Effector CD8-positive, alpha-beta T cell (primary cell): ENCODE measurements around the gene CFL2.

Experiments
- DNase-seq: peaks from one replicate; lab custom pipeline; 2025; lab: John Stamatoyannopoulos, UW

The CFL2 gene

DNA sequence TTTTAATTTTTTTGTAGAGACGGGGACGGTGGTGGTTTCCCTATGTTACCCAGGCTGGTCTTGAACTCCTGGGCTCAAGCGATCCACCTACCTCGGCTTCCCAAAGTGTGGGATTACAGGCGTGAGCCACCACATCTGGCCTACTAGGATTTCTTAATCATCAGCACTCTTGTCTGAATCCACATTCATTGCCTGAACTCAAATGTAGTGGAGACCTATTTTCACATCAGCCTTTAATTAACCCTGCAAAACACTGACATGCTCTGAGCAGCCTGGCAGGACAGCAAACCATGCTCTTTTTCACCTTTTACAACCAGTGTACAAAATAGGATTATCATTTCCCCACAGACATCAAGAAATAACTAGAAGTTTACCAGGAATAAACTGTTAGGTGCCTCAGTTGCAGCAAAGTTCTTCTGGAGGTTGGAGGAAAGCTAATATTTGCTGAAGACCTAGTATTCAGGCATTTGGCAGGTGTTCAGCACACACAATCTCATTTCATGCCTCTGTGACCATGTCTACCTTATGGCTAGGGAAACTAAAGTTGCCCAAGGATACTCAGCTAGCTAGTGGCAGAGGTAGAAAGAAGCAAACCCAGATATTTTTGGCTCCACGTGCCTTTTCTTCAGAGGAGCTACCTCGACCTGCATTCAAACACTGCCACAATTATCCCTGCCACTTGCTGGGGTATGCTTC lies 37.7 kb downstream of the CFL2 start:
- DNase-seq, result no peak

DNA sequence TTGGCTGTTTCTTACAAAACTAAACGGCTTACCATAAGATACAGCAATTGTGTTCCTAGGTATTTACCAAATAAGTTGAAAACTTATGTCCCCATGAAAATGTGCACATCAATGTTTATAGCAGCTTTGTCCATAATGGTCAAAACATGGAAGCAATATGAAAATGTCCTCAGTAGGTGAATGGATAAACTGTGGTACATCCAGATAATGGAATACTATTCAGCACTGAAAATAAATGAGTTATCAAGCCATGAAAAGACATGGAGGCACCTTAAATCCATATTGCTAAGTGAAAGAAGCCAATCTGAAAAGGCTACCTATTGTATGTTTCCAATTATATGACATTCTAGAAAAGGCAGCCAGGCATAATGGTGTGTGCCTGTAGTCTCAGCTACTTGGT lies 40.7 kb downstream of the CFL2 start:
- DNase-seq, result no peak

DNA sequence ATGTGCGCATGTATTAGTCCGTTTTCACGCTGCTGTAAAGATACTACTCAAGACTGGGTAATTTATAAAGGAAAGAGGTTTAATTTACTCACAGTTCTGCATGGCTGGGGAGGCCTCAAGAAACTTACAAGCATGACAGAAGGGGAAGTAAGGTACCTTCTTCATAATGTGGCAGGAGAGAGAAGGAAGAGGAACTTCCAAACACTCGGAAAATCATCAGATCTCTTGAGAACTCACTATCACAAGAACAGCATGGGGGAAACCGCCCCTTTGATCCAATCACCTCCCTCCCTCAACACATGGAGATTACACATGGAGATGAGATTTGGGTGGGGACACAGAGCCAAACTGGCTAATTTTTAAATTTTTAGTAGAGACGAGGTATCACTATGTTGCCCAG lies 42.7 kb downstream of the CFL2 start:
- no peak for DNase-seq

DNA sequence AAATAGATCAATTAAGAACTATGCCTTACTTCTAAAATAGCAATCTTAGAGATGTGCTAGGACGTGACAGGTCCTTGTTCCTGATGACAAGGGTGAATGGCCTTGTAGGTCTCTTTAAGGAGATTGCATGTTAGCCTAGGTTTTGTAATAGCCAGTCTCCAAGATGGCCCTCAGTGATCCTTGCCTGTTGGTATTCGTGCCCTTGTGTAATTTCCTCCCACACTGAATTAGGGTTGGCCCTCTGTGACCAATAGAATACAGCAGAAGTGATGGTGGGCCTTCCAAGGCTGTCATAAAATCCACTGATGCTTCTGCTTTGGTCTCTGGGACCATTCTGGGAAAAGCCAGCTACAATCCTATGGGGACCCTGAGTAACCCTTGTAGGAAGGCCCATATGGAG lies 46.3 kb downstream of the CFL2 start:
- DNase-seq, result no peak

DNA sequence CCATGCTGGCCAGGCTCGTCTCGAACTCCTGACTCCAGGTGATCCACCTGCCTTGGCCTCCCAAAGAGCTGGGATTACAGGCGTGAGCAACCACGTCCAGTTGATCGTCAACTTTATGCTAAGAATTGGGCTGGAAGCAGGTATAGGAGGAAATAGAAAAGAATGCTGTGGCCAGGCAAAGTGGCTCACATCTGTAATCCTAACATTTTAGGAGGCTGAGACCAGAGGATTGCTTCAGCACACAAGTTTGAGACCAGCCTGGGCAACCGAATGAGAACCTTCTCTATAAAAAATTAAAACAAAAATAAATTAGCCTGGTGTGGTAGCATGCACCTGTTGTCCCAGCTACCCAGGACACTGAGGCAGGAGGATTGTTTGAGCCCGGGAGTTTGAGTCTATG lies 47.4 kb downstream of the CFL2 start:
- no peak for DNase-seq

DNA sequence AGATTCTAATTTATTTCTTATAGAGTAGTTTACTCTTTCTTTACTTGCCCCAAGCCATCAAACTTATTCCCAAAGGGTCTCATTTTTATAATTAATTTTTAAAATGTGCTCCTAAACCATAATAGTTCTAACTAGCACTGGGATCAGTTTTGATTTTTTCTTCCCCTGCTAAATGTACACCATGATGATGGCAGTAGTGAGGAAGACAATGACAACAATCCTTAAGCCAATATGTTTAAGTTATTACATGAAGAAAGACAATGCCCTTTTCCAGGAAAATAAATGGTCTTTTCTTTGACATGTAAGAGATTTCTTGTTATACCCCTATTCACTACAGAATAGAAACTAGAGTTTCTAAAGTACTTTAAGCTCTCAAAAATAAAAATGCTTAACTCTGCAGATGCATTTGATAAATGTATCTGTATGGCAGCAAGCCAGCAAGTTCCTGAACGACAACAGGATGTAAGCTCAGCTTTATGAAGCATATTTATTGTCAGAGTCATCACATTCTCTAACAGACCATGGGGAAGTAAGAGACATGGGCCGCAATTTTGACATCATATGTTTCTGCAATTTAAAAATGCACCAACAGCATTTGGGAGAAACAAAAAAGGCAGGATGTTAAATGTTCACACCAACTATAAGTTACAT lies 48.5 kb downstream of the CFL2 start:
- no peak for DNase-seq

DNA sequence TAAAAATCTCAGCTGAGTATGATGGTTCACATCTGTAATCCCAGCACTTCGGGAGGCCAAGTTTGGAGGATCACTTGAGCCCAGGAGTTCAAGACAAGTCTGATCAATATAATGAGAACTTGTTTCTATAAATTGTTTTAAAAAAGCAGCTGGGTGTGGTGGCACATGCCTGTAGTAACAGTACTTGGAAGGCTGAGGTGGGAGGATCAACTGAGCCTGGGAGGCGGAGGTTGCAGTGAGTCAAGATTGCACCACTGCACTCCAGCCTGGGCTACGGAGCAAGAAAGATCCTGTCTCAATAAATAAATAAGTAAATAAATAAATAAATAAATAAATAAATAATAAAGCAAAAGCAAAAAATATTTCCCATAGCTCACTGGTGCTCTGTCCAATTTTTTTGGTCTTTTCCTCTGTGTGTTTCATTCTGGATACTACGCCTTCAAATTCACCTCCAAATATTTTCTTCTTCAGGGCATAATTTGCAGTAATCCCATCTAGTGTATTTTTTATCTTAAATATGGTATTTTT lies 51.8 kb downstream of the CFL2 start:
- DNase-seq, result no peak

DNA sequence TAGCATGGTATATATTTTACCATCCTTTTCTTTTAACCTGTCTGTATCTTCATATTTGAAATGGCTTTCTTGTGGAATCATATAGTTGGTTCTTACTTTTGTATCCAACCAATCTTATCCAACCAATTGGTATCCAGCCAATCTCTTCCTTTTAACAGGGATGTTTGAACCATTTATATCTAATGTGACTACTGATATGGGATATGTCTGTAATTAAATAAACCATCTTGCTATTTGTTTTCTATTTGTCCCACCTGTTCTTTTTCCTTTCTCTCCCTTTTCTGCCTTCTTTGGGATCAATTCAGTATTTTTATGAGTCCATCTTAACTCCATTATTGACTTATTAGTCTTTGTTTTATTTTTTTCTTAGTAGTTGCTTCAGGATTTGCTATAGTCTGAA lies 53.6 kb downstream of the CFL2 start:
- no peak for DNase-seq
